ENCODE results near the gene CARD11.

Gene CARD11

GRCh38 chr7:3043544-3044371 is at the start of gene CARD11:
CARD11 (minus strand) TSS chr7:3043867; CDS start chr7:2958506, 85,361 bp downstream.
- peak; percentile 85 for DNase-seq (ENCODE audit: low spot score)
- in situ Hi-C loops (cut with MboI; ENCODE audit: low pct_unique_long_range_greater_than_20kb, low sequenced_read_pairs, unreplicated experiment), result no loop called here
- TF ChIP-seq CTCF (IDR thresholded peaks at IDR 0.05; ENCODE audit: extremely low read depth, insufficient read depth, missing control alignments), result peak; percentile 20

GRCh38 chr7:3092468-3092867 is 48.8 kb upstream of the CARD11 start:
- peak; percentile 73 for DNase-seq (ENCODE audit: low spot score)
- no peak for TF ChIP-seq CTCF (IDR thresholded peaks at IDR 0.05; ENCODE audit: extremely low read depth, insufficient read depth, missing control alignments)
- in situ Hi-C loops (cut with MboI; ENCODE audit: low pct_unique_long_range_greater_than_20kb, low sequenced_read_pairs, unreplicated experiment), result no loop called here

DNA sequence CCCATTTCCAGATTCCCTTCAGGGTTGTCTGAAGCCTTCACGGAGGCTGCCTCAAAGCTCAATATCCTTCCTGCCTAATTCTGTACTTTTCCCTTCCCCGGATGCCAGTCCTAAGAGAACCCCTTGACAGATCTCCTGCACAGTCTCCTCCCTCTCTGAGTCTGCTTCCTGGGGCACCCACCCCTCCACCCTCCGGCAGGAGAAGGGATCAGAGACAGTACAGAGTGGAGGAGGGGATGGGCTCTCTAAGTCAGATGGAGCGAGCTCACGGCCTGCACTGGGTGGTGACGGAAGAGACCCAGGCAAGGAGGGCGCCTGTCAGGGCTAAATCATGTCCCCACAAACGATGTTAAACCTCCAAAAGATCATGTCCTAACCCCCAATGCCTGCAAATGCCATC is 48.0 kb upstream of the CARD11 start:
- no peak for TF ChIP-seq CTCF (IDR thresholded peaks at IDR 0.05; ENCODE audit: extremely low read depth, insufficient read depth, missing control alignments)

GRCh38 chr7:3089493-3089892 is 45.8 kb upstream of the CARD11 start:
- no peak for DNase-seq (ENCODE audit: low spot score)
- in situ Hi-C loops (cut with MboI; ENCODE audit: low pct_unique_long_range_greater_than_20kb, low sequenced_read_pairs, unreplicated experiment), result no loop called here
- TF ChIP-seq CTCF (IDR thresholded peaks at IDR 0.05; ENCODE audit: extremely low read depth, insufficient read depth, missing control alignments), result peak; percentile 48

More for the DNA sequence above, 48.0 kb upstream of the CARD11 start:
- in situ Hi-C loops (cut with MboI; ENCODE audit: low pct_unique_long_range_greater_than_20kb, low sequenced_read_pairs, unreplicated experiment), result no loop called here
- no peak for DNase-seq (ENCODE audit: low spot score)

- TF ChIP-seq CTCF (IDR thresholded peaks at IDR 0.05; ENCODE audit: extremely low read depth, insufficient read depth, missing control alignments), result no peak
- no peak for DNase-seq (ENCODE audit: low spot score)
- in situ Hi-C loops (cut with MboI; ENCODE audit: low pct_unique_long_range_greater_than_20kb, low sequenced_read_pairs, unreplicated experiment), result no loop called here
Observed at GRCh38 chr7:3087243-3087755, 43.6 kb upstream of the CARD11 start.

- DNase-seq (ENCODE audit: low spot score), result no peak
- in situ Hi-C loops (cut with MboI; ENCODE audit: low pct_unique_long_range_greater_than_20kb, low sequenced_read_pairs, unreplicated experiment), result no loop called here
- TF ChIP-seq CTCF (IDR thresholded peaks at IDR 0.05; ENCODE audit: extremely low read depth, insufficient read depth, missing control alignments), result no peak
Observed at GRCh38 chr7:3083350-3083749, 39.7 kb upstream of the CARD11 start.

Measured in GM13977 (cell line).